K562 (cell line): Measurements from ENCODE around the gene ADGRB3.

Experiments
- CTCF ChIP-seq, 3 experiments: IDR thresholded peaks in 2 of 3; conservative IDR thresholded peaks in 1 of 3; 2 replicates each; pipeline ENCODE4 v1.5.1; 2011 to 2012; ENCODE audit warnings: low read length in 3 of 3, mild to moderate bottlenecking in 3 of 3, control low read depth in 2 of 3, improper control_type of control experiment in 1 of 3, inconsistent platforms in 1 of 3, low read depth in 1 of 3, mixed read lengths in 1 of 3, moderate library complexity in 1 of 3; ENCODE audit not compliant: insufficient read depth in 2 of 3
- ELF4 ChIP-seq: fragments of 450-650 bp; formaldehyde crosslinking; IDR thresholded peaks from 2 replicates; pipeline ENCODE4 v1.4.0; 2022; ENCODE audit warnings: missing genetic modification characterization
- FOXA3 ChIP-seq, 2 experiments: fragments of 450-650 bp in 1 of 2; sonication (generic) in 1 of 2; formaldehyde crosslinking; IDR thresholded peaks in 1 of 2; conservative IDR thresholded peaks in 1 of 2; 2 replicates each; pipeline versions ENCODE4 v1.4.0 to v1.8.0; 2020 to 2022; ENCODE audit warnings: mild to moderate bottlenecking in 2 of 2, missing genetic modification reagents in 1 of 2
- FOXM1 ChIP-seq, 2 experiments: fragments of 450-650 bp in 1 of 2; sonication (generic) in 1 of 2; formaldehyde crosslinking in 1 of 2; IDR thresholded peaks; 2 replicates each; pipeline versions ENCODE4 v1.6.1 to v1.9.0; 2017 to 2022; ENCODE audit warnings: low read depth in 2 of 2, mild to moderate bottlenecking in 2 of 2, missing genetic modification reagents in 1 of 2, moderate library complexity in 1 of 2
- GABPA ChIP-seq: fragments of 200-800 bp; sonication (Bioruptor generic); conservative IDR thresholded peaks from 2 replicates; pipeline ENCODE4 v1.6.1; 2016; ENCODE audit warnings: low read depth, missing genetic modification characterization, missing compliant biosample characterization
- GTF2F1 ChIP-seq: IDR thresholded peaks from 2 replicates; pipeline ENCODE4 v1.6.1; 2011; ENCODE audit warnings: low read depth, low read length, improper control_type of control experiment
- KLF13 ChIP-seq: fragments of 450-650 bp; IDR thresholded peaks from 2 replicates; pipeline ENCODE4 v1.6.1; 2016; ENCODE audit warnings: missing genetic modification characterization, low read depth, mild to moderate bottlenecking, missing compliant biosample characterization, moderate library complexity, borderline replicate concordance
- RFX1 ChIP-seq: fragments of 450-650 bp; IDR thresholded peaks from 2 replicates; pipeline ENCODE4 v1.6.1; 2016; ENCODE audit warnings: mild to moderate bottlenecking, moderate library complexity
- ZNF512 ChIP-seq: IDR thresholded peaks from 2 replicates; pipeline ENCODE4 v1.6.1; 2016; ENCODE audit warnings: missing genetic modification characterization, missing compliant biosample characterization

- TF ChIP-seq CTCF (IDR thresholded peaks at IDR 0.05 in 2 of 3, conservative IDR thresholded peaks at IDR 0.05 in 1 of 3; ENCODE audit: insufficient read depth in 2 of 3, low read depth in 1 of 3, low read length in 3 of 3) (no peak), GABPA (no peak), KLF13 (no peak), FOXA3 (CRISPR knock-in tag; conservative IDR thresholded peaks at IDR 0.05 in 1 of 2, IDR thresholded peaks at IDR 0.05 in 1 of 2) (no peak), GTF2F1 (no peak), ZNF512 (tag) (no peak), FOXM1 (IDR thresholded peaks at IDR 0.05; ENCODE audit: low read depth) (no peak), FOXM1 (CRISPR knock-in tag; IDR thresholded peaks at IDR 0.05; ENCODE audit: low read depth) (no peak), RFX1 (no peak), ELF4 (no peak)
Observed at GRCh38 chr6:69421269-69421668, 786.2 kb downstream of the ADGRB3 start.
